SU-DHL-6 (cell line): Measurements from ENCODE around the gene MAN1B1.

Source experiments
- EZH2phosphoT487 ChIP-seq: fragments of 200-600 bp; sonication (generic), shearing (Covaris generic); conservative IDR thresholded peaks from 2 replicates; pipeline ENCODE4 v1.6.1; 2018; ENCODE audit warnings: mild to moderate bottlenecking, antibody characterized with exemption, low read length, moderate library complexity, mixed read lengths
- TF ChIP-seq, protein P1 (sequence below): fragments of 200-600 bp; sonication (generic); IDR thresholded peaks from one replicate; pipeline ENCODE4 v1.5.1; 2017; ENCODE audit warnings: antibody characterized with exemption, mild to moderate bottlenecking, low read length, moderate library complexity; ENCODE audit not compliant: insufficient read depth, poor library complexity, severe bottlenecking

DNA sequence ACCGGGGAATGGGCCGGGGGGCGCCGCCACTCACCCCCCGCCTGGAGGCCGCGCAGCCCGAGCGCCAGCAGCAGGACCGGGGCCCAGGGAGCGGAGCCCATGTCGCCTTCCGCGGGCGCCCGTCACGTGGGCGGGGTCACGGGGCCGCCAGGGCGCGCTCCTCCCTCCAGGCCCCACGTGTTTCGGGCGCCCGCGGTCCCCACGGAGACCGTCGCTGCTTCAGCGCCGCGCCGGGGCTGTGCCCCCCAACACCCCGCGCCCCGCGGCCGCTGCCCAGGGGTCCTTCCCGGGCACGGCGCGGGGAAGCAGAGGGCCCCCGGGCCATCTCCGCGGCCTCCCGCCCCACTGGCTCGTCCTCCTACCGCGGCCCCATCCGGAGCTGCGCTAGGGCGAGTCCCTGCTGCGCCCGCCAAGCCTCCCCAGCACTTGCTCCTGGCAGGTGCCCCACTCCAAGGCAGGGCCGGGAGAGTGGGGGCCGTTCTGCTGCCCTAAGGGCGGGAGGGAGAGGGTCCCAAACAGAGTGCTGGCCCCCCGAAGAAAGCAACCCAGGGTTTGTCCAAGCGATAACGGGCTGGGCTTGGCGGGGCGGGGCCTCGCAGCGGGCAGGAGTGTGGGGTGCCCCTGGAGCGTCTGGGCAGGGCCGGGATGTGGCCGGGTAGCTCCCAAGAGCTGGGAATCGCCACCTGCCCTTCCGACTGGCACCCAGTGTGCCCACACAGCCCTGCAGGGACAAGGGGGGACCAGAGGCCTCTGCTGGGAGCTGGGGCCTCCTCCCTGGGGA lies 28.0 kb downstream of the MAN1B1 start, which contains the start of gene DPP7:
- TF ChIP-seq, protein P1, sequence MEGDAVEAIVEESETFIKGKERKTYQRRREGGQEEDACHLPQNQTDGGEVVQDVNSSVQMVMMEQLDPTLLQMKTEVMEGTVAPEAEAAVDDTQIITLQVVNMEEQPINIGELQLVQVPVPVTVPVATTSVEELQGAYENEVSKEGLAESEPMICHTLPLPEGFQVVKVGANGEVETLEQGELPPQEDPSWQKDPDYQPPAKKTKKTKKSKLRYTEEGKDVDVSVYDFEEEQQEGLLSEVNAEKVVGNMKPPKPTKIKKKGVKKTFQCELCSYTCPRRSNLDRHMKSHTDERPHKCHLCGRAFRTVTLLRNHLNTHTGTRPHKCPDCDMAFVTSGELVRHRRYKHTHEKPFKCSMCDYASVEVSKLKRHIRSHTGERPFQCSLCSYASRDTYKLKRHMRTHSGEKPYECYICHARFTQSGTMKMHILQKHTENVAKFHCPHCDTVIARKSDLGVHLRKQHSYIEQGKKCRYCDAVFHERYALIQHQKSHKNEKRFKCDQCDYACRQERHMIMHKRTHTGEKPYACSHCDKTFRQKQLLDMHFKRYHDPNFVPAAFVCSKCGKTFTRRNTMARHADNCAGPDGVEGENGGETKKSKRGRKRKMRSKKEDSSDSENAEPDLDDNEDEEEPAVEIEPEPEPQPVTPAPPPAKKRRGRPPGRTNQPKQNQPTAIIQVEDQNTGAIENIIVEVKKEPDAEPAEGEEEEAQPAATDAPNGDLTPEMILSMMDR: no peak
- no peak for TF ChIP-seq EZH2phosphoT487
